Measurements from ENCODE around the gene SMG9. TPM values are rescaled to one million over a fixed set of nuclear protein-coding genes. Genes with fewer than 3 reads are reported as not detected.

SMG9 gene
- total RNA-seq, 1 donor from 2014 or later, result 126 TPM

DNA sequence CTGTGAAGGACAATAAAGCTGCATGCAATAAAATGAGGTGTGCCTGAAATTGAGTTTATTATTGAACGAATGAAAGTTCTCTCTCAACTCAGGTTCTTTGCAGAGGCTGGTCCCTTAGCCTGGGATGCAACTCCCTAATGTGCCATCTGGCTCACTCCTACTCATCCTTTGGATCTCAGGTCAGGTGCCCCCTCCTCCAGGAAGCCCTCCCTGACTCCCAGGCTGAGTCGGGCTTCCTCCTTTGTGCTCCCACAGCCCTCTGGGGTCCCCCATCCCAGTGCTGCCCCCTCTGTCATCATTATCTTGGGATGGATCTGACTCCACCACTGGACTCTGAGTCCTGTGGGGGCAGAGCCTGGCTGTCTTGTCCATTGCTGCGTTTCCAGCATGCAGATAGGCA lies 41.6 kb downstream of the SMG9 start:
- intact Hi-C loops (cut with DNase I), result no loop called here
- DNase-seq (ENCODE audit: low spot score in 2 of 2), result no peak

DNA sequence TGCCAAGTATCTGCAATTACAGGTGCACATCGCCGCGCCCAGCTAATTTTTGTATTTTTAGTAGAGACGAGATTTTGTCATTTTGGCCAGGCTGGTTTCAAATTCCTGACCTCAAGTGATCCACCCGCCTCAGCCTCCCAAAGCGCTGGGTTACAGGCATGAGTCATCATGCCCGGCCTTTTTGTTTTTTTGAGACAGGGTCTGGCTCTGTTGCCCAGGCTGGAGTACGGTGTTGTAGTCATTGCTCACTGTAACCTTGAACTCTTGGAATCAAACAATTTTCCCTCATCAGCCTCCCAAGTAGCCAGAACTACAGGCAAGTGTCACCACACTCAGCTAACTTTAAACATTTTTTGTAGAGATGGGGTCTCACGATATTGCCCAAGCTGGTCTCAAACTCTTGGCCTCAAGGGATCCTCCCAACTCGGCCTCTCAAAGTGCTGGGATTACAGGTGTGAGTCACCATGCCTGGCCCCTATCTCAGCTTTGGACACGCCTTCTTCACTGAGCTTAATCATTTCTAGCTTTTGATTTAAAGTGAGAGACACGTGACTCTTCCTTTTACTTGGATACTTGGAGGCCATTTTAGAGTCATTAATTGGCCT lies 42.9 kb downstream of the SMG9 start:
- no peak for DNase-seq (ENCODE audit: low spot score in 2 of 2)
- H3K36me3 ChIP-seq, result no peaks in the 10 kb centered on the region
- no peaks in the 10 kb centered on the region for H3K4me1 ChIP-seq
- TF ChIP-seq CTCF (IDR thresholded peaks at IDR 0.05), result no peak
- intact Hi-C loops (cut with DNase I), result no loop called here
- H3K9me3 ChIP-seq, result no peaks in the 10 kb centered on the region
- H3K27me3 ChIP-seq, result no peaks in the 10 kb centered on the region
- H3K4me3 ChIP-seq, result no peak overlapping the region
- no peak overlapping the region for H3K27ac ChIP-seq

More for the DNA sequence above, 41.6 kb downstream of the SMG9 start:
- Histone ChIP-seq H3K27me3 (no peaks in the 10 kb centered on the region), H3K4me3 (no peak overlapping the region), H3K36me3 (no peaks in the 10 kb centered on the region), H3K27ac (no peak overlapping the region), H3K4me1 (no peaks in the 10 kb centered on the region), H3K9me3 (no peaks in the 10 kb centered on the region)
- no peak for TF ChIP-seq CTCF (IDR thresholded peaks at IDR 0.05)

DNA sequence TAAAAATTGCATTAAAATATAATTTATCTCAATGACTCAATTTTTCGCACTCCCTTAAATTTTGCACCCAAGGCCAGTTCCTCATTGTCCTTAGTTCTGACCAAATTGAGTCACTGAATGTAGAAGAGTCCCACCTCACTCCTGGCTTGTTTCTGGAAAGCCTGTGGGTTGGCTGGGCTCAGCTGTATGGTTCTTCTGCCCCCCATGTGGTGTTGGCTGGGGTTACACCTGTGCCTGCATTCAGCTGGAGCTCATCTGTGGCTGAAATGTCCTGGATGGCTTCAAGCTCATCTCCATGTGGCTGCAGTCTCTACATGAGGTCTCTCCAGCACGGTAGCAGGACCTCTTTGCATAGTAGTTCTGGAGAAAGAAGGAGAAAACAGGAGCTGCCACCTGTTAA lies 46.0 kb downstream of the SMG9 start:
- H3K27me3 ChIP-seq, result no peaks in the 10 kb centered on the region
- H3K36me3 ChIP-seq, result no peaks in the 10 kb centered on the region
- H3K4me3 ChIP-seq, result no peak overlapping the region
- intact Hi-C loops (cut with DNase I), result no loop called here
- H3K9me3 ChIP-seq, result no peaks in the 10 kb centered on the region
- no peak for TF ChIP-seq CTCF (IDR thresholded peaks at IDR 0.05)
- no peak for DNase-seq (ENCODE audit: low spot score in 2 of 2)
- no peaks in the 10 kb centered on the region for H3K4me1 ChIP-seq
- no peak overlapping the region for H3K27ac ChIP-seq

DNA sequence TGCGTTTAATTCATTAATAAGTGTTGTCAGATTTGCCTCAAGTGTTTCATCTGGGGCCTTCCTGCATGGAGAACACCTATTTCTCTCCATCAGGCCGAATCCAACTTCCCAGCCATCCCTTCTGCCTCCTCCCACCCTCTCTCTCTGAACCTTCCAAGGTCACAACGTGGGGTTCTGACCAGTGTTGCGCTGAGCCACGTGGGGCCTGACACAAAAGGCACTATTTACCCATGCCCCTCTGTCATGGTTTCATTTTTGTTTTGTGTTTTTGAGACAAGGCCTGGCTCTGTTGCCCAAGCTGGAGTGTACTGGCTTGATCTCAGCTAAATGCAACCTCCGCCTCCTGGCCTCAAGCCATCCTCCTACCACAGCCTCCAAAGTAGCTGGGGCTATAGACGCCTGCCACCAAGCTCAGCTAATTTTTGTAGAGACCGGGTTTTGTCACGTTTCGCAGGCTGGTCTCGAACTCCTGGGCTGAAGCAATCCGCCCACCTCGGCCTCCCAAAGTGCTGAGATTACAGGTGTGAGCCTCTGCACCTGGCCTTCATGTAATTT lies 47.5 kb downstream of the SMG9 start:
- Histone ChIP-seq H3K4me1 (no peaks in the 10 kb centered on the region), H3K4me3 (no peak overlapping the region), H3K36me3 (no peaks in the 10 kb centered on the region), H3K27ac (no peak overlapping the region), H3K9me3 (no peaks in the 10 kb centered on the region), H3K27me3 (no peaks in the 10 kb centered on the region)
- no peak for TF ChIP-seq CTCF (IDR thresholded peaks at IDR 0.05)
- no peak for DNase-seq (ENCODE audit: low spot score in 2 of 2)
- intact Hi-C loops (cut with DNase I), result no loop called here

GRCh38 chr19:43705729-43706128 lies 49.0 kb downstream of the SMG9 start:
- Histone ChIP-seq H3K36me3 (no peaks in the 10 kb centered on the region), H3K9me3 (no peaks in the 10 kb centered on the region), H3K4me1 (no peaks in the 10 kb centered on the region), H3K27me3 (no peaks in the 10 kb centered on the region), H3K27ac (no peak overlapping the region), H3K4me3 (no peak overlapping the region)
- no peak for DNase-seq (ENCODE audit: low spot score in 2 of 2)
- no peak for TF ChIP-seq CTCF (IDR thresholded peaks at IDR 0.05)
- intact Hi-C loops (cut with DNase I), result no loop called here

All from ascending aorta (tissue), 2 donors.